Trophoblast cell (in vitro differentiated cells and primary cell): ENCODE measurements around the gene MMP10.

Experiments used
- DNase-seq, 2 donors: peaks; one replicate each; pipeline ENCODE4 v3.0.0-alpha.2; 2016
- H2AFZ ChIP-seq: 2 replicates; pipeline ENCODE4 v1.6.1; 2013; ENCODE audit warnings: low read length, moderate library complexity, mild to moderate bottlenecking; ENCODE audit not compliant: insufficient read depth, poor library complexity
- H2AK5ac ChIP-seq: 2 replicates; pipeline ENCODE4 v1.6.1; 2013; ENCODE audit warnings: mild to moderate bottlenecking, low read length
- H2BK120ac ChIP-seq: 2 replicates; pipeline ENCODE4 v1.6.1; 2013; ENCODE audit warnings: low read length, mild to moderate bottlenecking, moderate library complexity; ENCODE audit not compliant: insufficient read depth, poor library complexity
- H2BK12ac ChIP-seq: 2 replicates; pipeline ENCODE4 v1.6.1; 2013; ENCODE audit warnings: mild to moderate bottlenecking, low read length, moderate library complexity
- H2BK5ac ChIP-seq: 2 replicates; pipeline ENCODE4 v1.6.1; 2013; ENCODE audit warnings: low read length, low read depth, moderate library complexity, mild to moderate bottlenecking; ENCODE audit not compliant: poor library complexity
- H3K14ac ChIP-seq: 2 replicates; pipeline ENCODE4 v1.6.1; 2013; ENCODE audit warnings: mild to moderate bottlenecking, low read length
- H3K18ac ChIP-seq: 2 replicates; pipeline ENCODE4 v1.6.1; 2013; ENCODE audit warnings: mild to moderate bottlenecking, low read length
- H3K23ac ChIP-seq: 2 replicates; pipeline ENCODE4 v1.6.1; 2013; ENCODE audit warnings: low read length
- H3K27ac ChIP-seq: 2 replicates; pipeline ENCODE4 v1.5.1; 2013; ENCODE audit warnings: low read depth, mild to moderate bottlenecking, inconsistent platforms, low read length, moderate library complexity
- H3K27me3 ChIP-seq: 2 replicates; pipeline ENCODE4 v1.6.1; 2013; ENCODE audit warnings: inconsistent platforms, mild to moderate bottlenecking, low read length, moderate library complexity; ENCODE audit not compliant: insufficient read depth
- H3K36me3 ChIP-seq, 2 experiments: 1 replicate in 1 of 2; 2 replicates in 1 of 2; pipeline ENCODE4 v1.6.1; 2013; ENCODE audit warnings: low read length in 2 of 2, mild to moderate bottlenecking in 2 of 2, moderate library complexity in 1 of 2; ENCODE audit not compliant: insufficient read depth in 2 of 2, control insufficient read depth in 1 of 2
- H3K4ac ChIP-seq: 2 replicates; pipeline ENCODE4 v1.6.1; 2013; ENCODE audit warnings: low read depth, mild to moderate bottlenecking, low read length, moderate library complexity
- H3K4me1 ChIP-seq, 2 experiments: 1 replicate in 1 of 2; 2 replicates in 1 of 2; pipeline ENCODE4 v1.6.1; 2013; ENCODE audit warnings: low read length in 2 of 2, mild to moderate bottlenecking in 2 of 2, moderate library complexity in 1 of 2; ENCODE audit not compliant: insufficient read depth in 2 of 2, control insufficient read depth in 1 of 2
- H3K4me2 ChIP-seq: 2 replicates; pipeline ENCODE4 v1.6.1; 2013; ENCODE audit warnings: inconsistent platforms, mild to moderate bottlenecking, low read length, moderate library complexity
- H3K4me3 ChIP-seq: 2 replicates; pipeline ENCODE4 v1.5.1; 2013; ENCODE audit warnings: mild to moderate bottlenecking, low read depth, low read length, inconsistent platforms
- H3K79me1 ChIP-seq: one replicate; pipeline ENCODE4 v1.6.1; 2013; ENCODE audit warnings: low read length
- H3K79me2 ChIP-seq: 2 replicates; pipeline ENCODE4 v1.6.1; 2013; ENCODE audit warnings: low read length, mild to moderate bottlenecking; ENCODE audit not compliant: control insufficient read depth, insufficient read depth, poor library complexity
- H3K9ac ChIP-seq: 2 replicates; pipeline ENCODE4 v1.6.1; 2013; ENCODE audit warnings: mild to moderate bottlenecking, low read length
- H3K9me3 ChIP-seq: 2 replicates; pipeline ENCODE4 v1.6.1; 2013; ENCODE audit warnings: low read depth, mild to moderate bottlenecking, control low read depth, inconsistent platforms, low read length; ENCODE audit not compliant: insufficient read depth
- H4K12ac ChIP-seq: 2 replicates; pipeline ENCODE4 v1.6.1; 2013; ENCODE audit warnings: low read depth, mild to moderate bottlenecking, low read length, moderate library complexity
- H4K8ac ChIP-seq: 2 replicates; pipeline ENCODE4 v1.6.1; 2013; ENCODE audit warnings: low read depth, mild to moderate bottlenecking, low read length, moderate library complexity
- H4K91ac ChIP-seq: one replicate; pipeline ENCODE4 v1.6.1; 2013; ENCODE audit warnings: low read depth, mild to moderate bottlenecking, low read length, moderate library complexity
- WGBS: extraction: QIAGEN DNeasy Blood & Tissue Kit; methylation state at CpG from one replicate; pipeline ENCODE4 v1.1.7; 2013; ENCODE audit warnings: missing lambda C conversion rate; ENCODE audit not compliant: insufficient read length, insufficient coverage; ENCODE audit errors: extremely low coverage; 5-methylcytosine and 5-hydroxymethylcytosine counted together

MMP10 gene

DNA sequence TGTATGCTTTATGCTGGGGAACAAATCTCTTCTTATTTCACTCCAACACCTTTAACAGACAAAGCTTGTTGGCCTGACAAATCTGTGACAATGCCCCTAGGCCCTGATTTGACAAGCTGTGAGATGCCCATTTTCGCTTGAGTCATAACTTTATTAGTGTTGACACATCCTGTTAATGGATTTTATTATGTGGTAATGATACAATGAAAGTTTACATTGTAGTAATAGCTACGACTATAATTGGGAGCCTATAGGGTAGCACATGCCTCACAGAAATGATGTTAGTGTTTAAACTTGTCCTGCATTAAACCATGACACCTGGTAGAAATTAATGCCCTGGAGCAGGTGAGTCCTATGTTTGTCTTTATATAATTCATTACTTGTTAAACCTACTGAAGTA is 3.3 kb upstream of the MMP10 start:
- Histone ChIP-seq H2AK5ac (no peak overlapping the region), H3K4me2 (no peak overlapping the region), H3K9ac (no peak overlapping the region), H3K79me1 (no peaks in the 10 kb centered on the region), H3K36me3 (no peaks in the 10 kb centered on the region), H2BK12ac (no peak overlapping the region), H3K4me1 (peaks cover 0 to 3% of the 10 kb centered on the region in 2 experiments), H3K4ac (no peak overlapping the region), H4K12ac (no peak overlapping the region), H2BK120ac (no peak overlapping the region), H3K79me2 (no peaks in the 10 kb centered on the region), H3K4me3 (no peak overlapping the region), H4K91ac (no peak overlapping the region), H3K27ac (no peak overlapping the region), H4K8ac (no peak overlapping the region), H3K18ac (no peak overlapping the region), H3K27me3 (no peaks in the 10 kb centered on the region), H2BK5ac (no peak overlapping the region), H3K23ac (no peak overlapping the region), H3K14ac (no peak overlapping the region), H3K9me3 (no peaks in the 10 kb centered on the region), H2AFZ (no peak overlapping the region)
- DNase-seq, result no peak
- WGBS, result no CpG with 5 or more reads among the region's 2 CpGs

DNA sequence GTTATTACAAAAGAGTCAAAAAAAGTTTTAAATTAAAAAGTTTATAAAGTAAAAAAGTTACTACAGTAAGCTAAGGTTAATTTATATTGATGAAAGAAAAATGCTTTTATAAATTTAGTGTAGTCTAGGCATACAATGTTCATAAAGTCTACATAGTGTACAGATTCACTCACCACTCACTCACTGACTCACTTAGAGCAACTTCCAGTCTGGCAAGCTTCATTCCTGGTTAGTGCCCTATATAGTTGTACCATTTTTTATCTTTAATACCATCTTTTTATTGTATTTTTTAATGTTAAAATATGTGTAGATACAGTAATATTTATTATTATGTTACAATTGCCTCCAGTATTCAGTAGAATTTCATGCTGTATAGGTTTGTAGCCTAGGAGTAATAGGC is 2.6 kb upstream of the MMP10 start:
- H3K27ac ChIP-seq, result no peak overlapping the region
- no peak overlapping the region for H4K91ac ChIP-seq
- no peak overlapping the region for H3K4me2 ChIP-seq
- H3K14ac ChIP-seq, result no peak overlapping the region
- H3K4me3 ChIP-seq, result no peak overlapping the region
- no peak overlapping the region for H2BK12ac ChIP-seq
- no peak overlapping the region for H2AFZ ChIP-seq
- H3K4ac ChIP-seq, result no peak overlapping the region
- H3K18ac ChIP-seq, result no peak overlapping the region
- H3K27me3 ChIP-seq, result no peaks in the 10 kb centered on the region
- H4K12ac ChIP-seq, result no peak overlapping the region
- H2BK120ac ChIP-seq, result no peak overlapping the region
- H3K36me3 ChIP-seq, result no peaks in the 10 kb centered on the region
- peaks cover 0 to 3% of the 10 kb centered on the region in 2 experiments for H3K4me1 ChIP-seq
- no peak overlapping the region for H3K9ac ChIP-seq
- no peaks in the 10 kb centered on the region for H3K79me1 ChIP-seq
- H2BK5ac ChIP-seq, result no peak overlapping the region
- H3K23ac ChIP-seq, result no peak overlapping the region
- DNase-seq, result no peak
- no peaks in the 10 kb centered on the region for H3K79me2 ChIP-seq
- H2AK5ac ChIP-seq, result no peak overlapping the region
- H3K9me3 ChIP-seq, result no peaks in the 10 kb centered on the region
- H4K8ac ChIP-seq, result no peak overlapping the region

DNA sequence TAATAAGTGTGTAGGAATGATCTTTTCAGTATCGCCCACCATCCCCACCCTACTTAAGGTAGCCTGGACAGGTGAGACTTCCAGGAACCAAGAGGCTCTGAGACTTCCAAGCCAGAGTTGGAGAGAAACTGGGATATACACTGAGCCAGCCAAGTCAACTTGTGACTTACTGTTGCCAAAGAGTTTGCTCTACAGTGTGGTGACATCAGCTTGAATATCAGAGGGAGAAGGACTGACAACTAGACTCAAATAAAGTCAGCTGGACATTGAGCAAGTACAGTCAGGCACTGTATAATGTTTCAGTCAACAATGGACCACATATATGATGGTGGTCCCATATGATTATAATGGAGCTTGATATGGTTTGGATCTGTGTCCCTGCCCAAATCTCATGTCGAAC is 1.2 kb upstream of the MMP10 start:
- Histone ChIP-seq H2BK12ac (no peak overlapping the region), H3K14ac (no peak overlapping the region), H3K23ac (no peak overlapping the region), H3K18ac (no peak overlapping the region), H3K4me1 (peaks cover 0 to 3% of the 10 kb centered on the region in 2 experiments), H2AK5ac (no peak overlapping the region), H3K36me3 (no peaks in the 10 kb centered on the region), H4K12ac (no peak overlapping the region), H3K79me2 (no peaks in the 10 kb centered on the region), H3K9me3 (no peaks in the 10 kb centered on the region), H3K27me3 (no peaks in the 10 kb centered on the region), H3K79me1 (no peaks in the 10 kb centered on the region), H4K8ac (no peak overlapping the region), H4K91ac (no peak overlapping the region), H2BK5ac (no peak overlapping the region), H3K4me3 (no peak overlapping the region), H2AFZ (no peak overlapping the region), H3K27ac (no peak overlapping the region), H3K4ac (no peak overlapping the region), H3K9ac (no peak overlapping the region), H3K4me2 (no peak overlapping the region), H2BK120ac (no peak overlapping the region)
- WGBS, result no CpG with 5 or more reads among the region's 2 CpGs
- no peak for DNase-seq

DNA sequence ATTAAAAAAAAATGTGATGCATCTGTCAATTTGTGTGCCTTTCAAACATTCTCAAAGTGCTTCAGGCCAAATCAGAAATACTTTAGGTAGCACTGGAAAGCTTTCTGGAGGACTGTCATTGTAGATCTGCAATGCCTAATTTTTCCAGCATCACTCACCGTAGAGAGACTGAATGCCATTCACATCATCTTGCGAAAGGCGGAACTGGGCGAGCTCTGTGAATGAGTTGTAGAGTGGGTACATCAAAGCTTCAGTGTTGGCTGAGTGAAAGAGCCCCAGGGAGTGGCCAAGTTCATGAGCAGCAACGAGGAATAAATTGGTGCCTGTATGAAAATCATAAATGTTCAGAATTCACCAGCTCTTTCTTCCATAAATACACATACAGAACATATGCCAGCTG is 4.0 kb downstream of the MMP10 start:
- Histone ChIP-seq H3K23ac (no peak overlapping the region), H3K4ac (no peak overlapping the region), H2BK5ac (no peak overlapping the region), H2BK120ac (no peak overlapping the region), H2BK12ac (no peak overlapping the region), H3K18ac (no peak overlapping the region), H3K79me1 (no peaks in the 10 kb centered on the region), H3K14ac (no peak overlapping the region), H2AK5ac (no peak overlapping the region), H3K27ac (no peak overlapping the region), H3K4me1 (peaks cover 0 to 5% of the 10 kb centered on the region in 2 experiments), H4K8ac (no peak overlapping the region), H3K9me3 (no peaks in the 10 kb centered on the region), H4K12ac (no peak overlapping the region), H3K79me2 (no peaks in the 10 kb centered on the region), H4K91ac (no peak overlapping the region), H3K4me2 (no peak overlapping the region), H3K9ac (no peak overlapping the region), H3K36me3 (no peaks in the 10 kb centered on the region), H2AFZ (no peak overlapping the region), H3K27me3 (no peaks in the 10 kb centered on the region), H3K4me3 (no peak overlapping the region)
- peak; percentile 89 to 95 for DNase-seq
- no CpG with 5 or more reads among the region's 5 CpGs for WGBS
